ENCODE measurements around the gene SORCS2. TPM values are rescaled to one million over a fixed set of nuclear protein-coding genes. Genes with fewer than 3 reads are reported as not detected.
"Not testable (repeated sequence)": the region's sequence is repeated elsewhere in the genome, so short reads cannot be mapped to it uniquely, and the experiment has no call there.

The SORCS2 gene
- total RNA-seq, 4 donors from 2014 or later = 0.26 to 17.1 (median 2.9) TPM

GRCh38 chr4:7450775-7451433, 258.6 kb downstream of the SORCS2 start:
- Histone ChIP-seq H3K4me1 (no peaks in the 10 kb centered on the region), H3K27ac (no peak overlapping the region), H3K9me3 (no peaks in the 10 kb centered on the region), H3K4me3 (no peak overlapping the region), H3K27me3 (no peaks in the 10 kb centered on the region), H3K36me3 (no peaks in the 10 kb centered on the region)
- DNase-seq = no peak
- intact Hi-C loops (cut with DNase I; ENCODE audit: low total_unique reads) = no loop called here
- TF ChIP-seq CTCF (IDR thresholded peaks at IDR 0.05) = no peak
- no peak for TF ChIP-seq POLR2A (IDR thresholded peaks at IDR 0.05)

GRCh38 chr4:7451434-7451789, 259.1 kb downstream of the SORCS2 start:
- Histone ChIP-seq H3K27ac (no peak overlapping the region), H3K36me3 (no peaks in the 10 kb centered on the region), H3K4me1 (no peaks in the 10 kb centered on the region), H3K27me3 (no peaks in the 10 kb centered on the region), H3K9me3 (no peaks in the 10 kb centered on the region), H3K4me3 (no peak overlapping the region)
- intact Hi-C loops (cut with DNase I; ENCODE audit: low total_unique reads) = no loop called here
- TF ChIP-seq POLR2A (IDR thresholded peaks at IDR 0.05) = no peak
- no peak for DNase-seq

DNA sequence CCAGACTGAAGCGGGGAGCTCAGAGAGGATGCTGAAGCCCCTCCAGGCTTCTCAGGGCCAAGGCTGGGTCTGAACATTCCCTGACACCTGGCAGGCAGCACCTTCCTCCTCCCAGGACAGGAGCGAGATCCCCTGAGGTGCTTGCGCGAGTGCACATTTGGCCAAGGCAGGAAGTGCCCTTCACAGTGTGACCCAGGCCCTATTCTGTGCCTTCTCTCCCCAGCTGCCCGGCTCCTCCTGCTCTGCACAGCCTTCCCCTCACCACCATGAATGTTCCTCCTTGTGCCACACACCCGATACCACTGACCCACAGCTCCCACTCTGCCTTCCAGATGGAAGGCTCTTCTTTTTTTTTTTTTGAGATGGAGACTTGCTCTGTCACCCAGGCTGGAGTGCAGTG, 259.5 kb downstream of the SORCS2 start:
- no peaks in the 10 kb centered on the region for H3K36me3 ChIP-seq
- DNase-seq = no peak
- no peak overlapping the region for H3K27ac ChIP-seq
- TF ChIP-seq CTCF (IDR thresholded peaks at IDR 0.05) (no peak), POLR2A (IDR thresholded peaks at IDR 0.05) (no peak)
- no peaks in the 10 kb centered on the region for H3K4me1 ChIP-seq
- H3K27me3 ChIP-seq = no peaks in the 10 kb centered on the region
- intact Hi-C loops (cut with DNase I; ENCODE audit: low total_unique reads) = no loop called here
- H3K9me3 ChIP-seq = no peaks in the 10 kb centered on the region
- no peak overlapping the region for H3K4me3 ChIP-seq

GRCh38 chr4:7452802-7453201, 260.5 kb downstream of the SORCS2 start:
- H3K27me3 ChIP-seq; H3K27ac ChIP-seq; H3K9me3 ChIP-seq; H3K4me1 ChIP-seq; intact Hi-C loops (cut with DNase I; ENCODE audit: low total_unique reads); H3K36me3 ChIP-seq; DNase-seq; H3K4me3 ChIP-seq: not testable (repeated sequence)

- Histone ChIP-seq H3K4me1 (no peaks in the 10 kb centered on the region), H3K27ac (no peak overlapping the region), H3K27me3 (no peaks in the 10 kb centered on the region), H3K9me3 (no peaks in the 10 kb centered on the region), H3K36me3 (no peaks in the 10 kb centered on the region), H3K4me3 (no peak overlapping the region)
- TF ChIP-seq CTCF (IDR thresholded peaks at IDR 0.05) (no peak), POLR2A (IDR thresholded peaks at IDR 0.05) (no peak)
- no peak for DNase-seq
- intact Hi-C loops (cut with DNase I; ENCODE audit: low total_unique reads) = no loop called here
Measured at GRCh38 chr4:7457201-7458065, 265.1 kb downstream of the SORCS2 start.

DNA sequence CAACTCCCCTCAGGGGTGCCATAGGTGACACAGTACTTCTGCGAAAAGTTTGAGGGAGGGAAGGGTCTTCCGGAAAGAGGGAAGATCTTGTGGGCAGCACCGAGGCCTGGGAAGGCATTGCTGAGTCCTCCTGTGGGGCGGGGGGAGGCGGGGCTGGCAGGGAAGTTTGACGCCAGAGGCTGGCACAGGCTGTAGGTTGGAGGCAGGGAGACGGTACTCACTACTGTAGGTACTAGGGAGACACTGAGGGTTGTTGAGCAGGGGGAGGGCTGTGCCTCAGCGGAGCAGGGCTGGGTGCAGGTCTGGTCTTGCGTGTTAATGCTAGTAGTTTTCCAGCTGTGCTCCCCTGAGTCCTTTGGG, 265.7 kb downstream of the SORCS2 start:
- H3K9me3 ChIP-seq = no peaks in the 10 kb centered on the region
- no peak for DNase-seq
- no peak overlapping the region for H3K27ac ChIP-seq
- no peaks in the 10 kb centered on the region for H3K27me3 ChIP-seq
- H3K36me3 ChIP-seq = no peaks in the 10 kb centered on the region
- H3K4me3 ChIP-seq = no peak overlapping the region
- no peaks in the 10 kb centered on the region for H3K4me1 ChIP-seq
- TF ChIP-seq CTCF (IDR thresholded peaks at IDR 0.05) (no peak), POLR2A (IDR thresholded peaks at IDR 0.05) (no peak)
- intact Hi-C loops (cut with DNase I; ENCODE audit: low total_unique reads) = no loop called here

Data from uterus (tissue), 4 donors.